ENCODE data around the gene ZCCHC3. TPM values are rescaled to one million over a fixed set of nuclear protein-coding genes. Genes with fewer than 3 reads are reported as not detected.

ZCCHC3 gene
- total and polyA plus RNA-seq, 3 donors from 2014 or later = 21.2 to 34.9 (median 29.1) TPM

GRCh38 chr20:327186-328026 is 30.0 kb downstream of the ZCCHC3 start:
- Histone ChIP-seq H3K4me3 (peak overlapping the region; percentile 79 to 80), H3K9me3 (no peaks in the 10 kb centered on the region), H3K36me3 (ENCODE audit: low read depth, missing control alignments) (no peaks in the 10 kb centered on the region), H3K27ac (peak overlapping the region; percentile 86 to 97), H3K4me1 (peaks cover 45% of the 10 kb centered on the region), H3K27me3 (no peaks in the 10 kb centered on the region)
- 2 to 3% methylated on average over 40 to 45 of the region's 47 CpGs for WGBS, 2 donors
- no peak for TF ChIP-seq POLR2A (IDR thresholded peaks at IDR 0.05)
- no peak for TF ChIP-seq CTCF (IDR thresholded peaks at IDR 0.05)
- peak; percentile 88 for DNase-seq
- intact Hi-C loops (cut with DNase I; ENCODE audit: low total_unique reads) = loop anchor here (10.0 kb wide), 1 partner anchor 53 kb away; no protein-coding TSS in a partner anchor

GRCh38 chr20:328027-328974 is 30.9 kb downstream of the ZCCHC3 start:
- Histone ChIP-seq H3K36me3 (ENCODE audit: low read depth, missing control alignments) (no peaks in the 10 kb centered on the region), H3K27ac (peak overlapping the region; percentile 86 to 97), H3K9me3 (no peaks in the 10 kb centered on the region), H3K4me3 (peak overlapping the region; percentile 79 to 80), H3K27me3 (no peaks in the 10 kb centered on the region), H3K4me1 (peaks cover 45% of the 10 kb centered on the region)
- 14 to 15% methylated on average over 24 to 31 of the region's 31 CpGs for WGBS, 2 donors
- no peak for DNase-seq
- intact Hi-C loops (cut with DNase I; ENCODE audit: low total_unique reads) = loop anchor here (10.0 kb wide), 1 partner anchor 54 kb away; no protein-coding TSS in a partner anchor
- no peak for TF ChIP-seq CTCF (IDR thresholded peaks at IDR 0.05)
- TF ChIP-seq POLR2A (IDR thresholded peaks at IDR 0.05) = no peak

DNA sequence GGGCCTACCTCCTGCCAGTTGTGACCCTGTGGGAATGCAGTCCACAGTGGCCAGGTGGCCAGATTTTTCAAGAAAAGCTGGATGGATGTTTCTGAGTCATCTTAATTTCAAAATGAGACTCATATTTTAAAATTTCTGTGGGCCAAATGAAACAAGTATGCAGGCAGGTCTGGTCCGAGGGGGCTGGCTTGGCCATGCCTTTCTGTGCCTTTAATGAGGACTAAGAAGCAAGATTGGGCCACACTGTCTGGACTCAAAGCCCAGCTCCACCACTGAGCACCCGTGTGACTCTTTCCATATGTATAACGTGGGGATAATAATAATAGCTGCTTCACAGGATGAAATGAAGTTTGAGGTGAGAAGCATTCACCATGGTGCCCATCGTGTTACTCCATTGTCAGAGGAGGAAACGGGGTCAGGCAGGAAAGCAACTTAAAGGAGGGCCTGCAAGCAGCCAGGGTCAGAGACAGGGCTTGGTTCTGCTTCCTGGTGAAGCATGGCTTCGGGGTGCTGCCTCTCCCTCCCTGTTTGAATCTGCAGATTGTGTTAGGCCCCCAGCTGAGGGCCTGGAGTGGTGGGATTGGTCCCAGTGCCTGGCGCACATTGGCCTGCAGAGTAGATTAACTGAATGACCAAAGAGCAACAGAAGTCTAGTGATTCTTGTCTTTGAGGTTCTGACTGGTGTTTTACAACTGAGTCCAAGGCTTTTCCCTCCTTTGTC is 31.8 kb downstream of the ZCCHC3 start:
- WGBS, 2 donors = 47 to 52% methylated on average over 7 of the region's 7 CpGs
- intact Hi-C loops (cut with DNase I; ENCODE audit: low total_unique reads) = loop anchor here (10.0 kb wide), 1 partner anchor 54 kb away; no protein-coding TSS in a partner anchor
- H3K27me3 ChIP-seq = no peaks in the 10 kb centered on the region
- peak overlapping the region; percentile 18 to 97 for H3K27ac ChIP-seq
- TF ChIP-seq CTCF (IDR thresholded peaks at IDR 0.05) = no peak
- no peak for TF ChIP-seq POLR2A (IDR thresholded peaks at IDR 0.05)
- no peak for DNase-seq
- H3K36me3 ChIP-seq (ENCODE audit: low read depth, missing control alignments) = no peaks in the 10 kb centered on the region
- H3K4me3 ChIP-seq = no peak overlapping the region
- H3K9me3 ChIP-seq = no peaks in the 10 kb centered on the region
- H3K4me1 ChIP-seq = peaks cover 38% of the 10 kb centered on the region

GRCh38 chr20:329851-330232 is 32.5 kb downstream of the ZCCHC3 start:
- DNase-seq = no peak
- Histone ChIP-seq H3K27ac (peak overlapping the region in 1 of 2 donors; percentile 97), H3K9me3 (no peaks in the 10 kb centered on the region), H3K4me1 (peaks cover 38% of the 10 kb centered on the region), H3K4me3 (no peak overlapping the region), H3K36me3 (ENCODE audit: low read depth, missing control alignments) (no peaks in the 10 kb centered on the region), H3K27me3 (no peaks in the 10 kb centered on the region)
- WGBS, 2 donors = 72 to 76% methylated on average over 4 of the region's 4 CpGs
- intact Hi-C loops (cut with DNase I; ENCODE audit: low total_unique reads) = loop anchor here (10.0 kb wide), 1 partner anchor 55 kb away; no protein-coding TSS in a partner anchor
- TF ChIP-seq POLR2A (IDR thresholded peaks at IDR 0.05) = no peak
- no peak for TF ChIP-seq CTCF (IDR thresholded peaks at IDR 0.05)

Measured in testis (tissue), 3 donors.